HG03280 (cell line): ENCODE data around the gene TEAD3.

Experiments used
- ATAC-seq: cut with Tn5 transposase; IDR thresholded peaks from one replicate; pipeline ENCODE4 v1.9.1; 2021; ENCODE audit warnings: mild to moderate bottlenecking, moderate library complexity; ENCODE audit not compliant: unreplicated experiment

The TEAD3 gene

DNA sequence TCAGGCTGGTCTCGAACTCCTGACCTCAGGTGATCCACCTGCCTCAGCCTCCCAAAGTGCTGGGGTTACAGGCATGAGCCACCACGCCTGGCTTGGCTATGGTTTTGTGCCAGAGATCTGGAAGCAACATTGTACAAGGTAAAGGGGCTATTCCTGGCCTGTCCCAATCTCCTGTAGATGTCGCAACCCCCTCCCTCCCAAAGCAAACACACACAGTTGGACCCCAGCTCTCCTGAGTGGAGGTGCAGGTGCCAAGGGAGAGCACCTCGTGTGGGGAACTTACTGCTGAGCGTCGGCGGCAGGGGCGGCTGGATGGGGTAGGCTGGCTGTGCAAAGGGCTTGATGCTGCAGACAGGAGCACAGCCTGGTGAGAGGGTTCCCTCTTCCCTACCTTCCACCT lies 19.9 kb downstream of the TEAD3 start:
- ATAC-seq: no peak

DNA sequence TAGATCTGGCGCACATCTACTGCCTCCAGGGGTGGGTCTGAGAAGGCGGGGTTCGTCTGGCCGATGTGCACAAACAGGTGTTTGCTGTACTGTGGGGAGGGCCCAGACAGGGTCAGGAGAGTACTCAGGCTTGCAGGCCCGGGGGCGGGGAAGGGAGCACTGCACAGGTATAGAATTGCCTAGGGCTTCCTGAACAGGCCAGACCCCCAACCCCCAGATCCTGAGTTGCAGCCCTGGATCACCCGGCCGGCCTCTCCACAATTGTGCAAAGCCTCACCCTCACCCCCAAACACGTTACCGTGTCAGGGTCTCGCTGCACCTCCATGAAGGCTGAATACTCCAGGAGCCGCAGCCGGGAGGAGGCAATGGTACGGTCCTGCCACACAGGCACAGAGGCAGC lies 20.9 kb downstream of the TEAD3 start:
- no peak for ATAC-seq

DNA sequence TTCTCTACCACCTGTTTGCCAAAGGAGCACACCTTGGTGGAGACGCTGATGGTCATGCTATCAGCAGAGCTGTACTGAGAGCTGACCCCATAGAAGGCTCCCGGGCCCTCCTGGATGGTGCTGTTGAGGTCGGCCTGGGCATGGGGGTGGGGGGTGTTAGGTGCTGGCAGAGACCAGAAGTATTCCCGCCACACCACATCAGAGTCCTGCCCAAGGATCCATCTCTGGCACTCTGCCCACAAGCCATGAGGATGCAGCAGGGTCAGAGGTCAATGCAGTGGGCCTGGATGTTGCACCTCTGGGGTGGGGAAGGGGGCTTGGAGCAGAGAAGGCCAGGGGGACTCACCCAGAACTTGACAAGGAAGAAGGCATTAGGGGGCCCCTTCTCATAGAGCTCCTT lies 21.3 kb downstream of the TEAD3 start:
- ATAC-seq: no peak

DNA sequence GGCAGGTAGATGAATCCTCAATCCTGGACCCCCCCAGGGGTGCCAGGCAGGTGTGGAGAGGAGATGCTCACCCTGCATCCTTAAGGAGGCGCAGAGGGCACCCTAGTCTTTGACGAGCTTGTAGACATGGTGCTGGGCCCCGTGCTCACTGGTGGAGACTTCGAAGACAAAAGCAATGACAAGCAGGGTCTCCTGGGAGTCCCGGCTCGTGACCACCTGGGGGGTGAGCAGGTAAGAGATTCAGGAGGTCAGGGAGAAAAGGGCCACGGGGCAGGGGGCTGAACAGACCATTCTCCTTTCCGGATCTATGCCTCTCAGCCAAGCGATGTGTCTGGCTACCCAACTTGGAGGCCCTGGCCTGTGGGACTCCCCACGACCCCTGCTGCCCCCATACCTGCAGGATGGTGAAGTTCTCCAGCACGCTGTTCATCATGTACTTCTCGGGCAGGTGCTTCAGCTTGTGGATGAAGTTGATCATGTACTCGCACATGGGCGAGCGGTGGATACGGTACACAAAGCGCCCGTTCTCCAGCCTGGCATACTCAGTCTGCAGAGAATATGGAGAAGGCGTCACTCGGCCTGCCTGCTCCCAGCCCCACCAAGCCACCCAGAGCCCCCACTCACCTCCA lies 21.8 kb downstream of the TEAD3 start:
- ATAC-seq: no peak

DNA sequence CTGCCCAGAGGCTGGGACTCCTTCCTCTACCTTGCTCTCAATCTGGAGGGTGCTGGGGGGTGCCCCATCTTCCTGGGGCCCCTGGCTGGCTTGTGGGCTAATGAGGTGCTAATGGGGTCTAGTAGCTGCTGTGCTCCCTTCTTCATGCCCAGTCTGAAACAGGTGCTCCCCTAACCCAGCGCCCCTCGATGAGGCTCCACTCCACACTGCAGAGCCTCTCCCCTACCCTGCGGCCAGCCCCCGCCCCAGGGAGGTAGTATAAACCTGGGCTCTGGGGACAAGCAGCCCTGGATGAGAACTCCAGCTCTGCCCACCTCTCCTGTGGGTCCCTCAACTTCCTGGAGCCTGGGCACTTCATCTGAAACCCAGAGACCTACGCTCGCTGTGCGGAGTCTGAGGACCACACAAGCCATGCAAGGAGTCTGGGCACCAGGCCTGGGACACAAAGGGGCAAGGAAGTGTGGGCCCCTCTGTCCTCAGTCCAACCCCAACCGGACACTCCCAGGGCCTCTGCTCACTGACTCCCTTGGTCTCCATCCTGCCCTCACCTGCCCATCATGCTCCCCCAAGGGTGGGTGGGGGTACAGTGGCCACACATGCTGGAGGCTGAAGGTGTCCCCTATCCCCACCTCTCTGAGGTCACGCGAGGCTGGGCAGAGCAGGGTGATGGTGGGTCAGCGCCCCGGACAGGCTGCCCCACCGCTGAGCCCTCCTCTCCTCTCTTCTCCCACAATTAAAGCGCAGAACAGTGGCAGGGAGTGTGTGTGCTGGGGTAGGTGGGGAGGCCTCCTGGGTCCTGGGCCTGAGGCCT lies 22.5 kb downstream of the TEAD3 start:
- no peak for ATAC-seq

DNA sequence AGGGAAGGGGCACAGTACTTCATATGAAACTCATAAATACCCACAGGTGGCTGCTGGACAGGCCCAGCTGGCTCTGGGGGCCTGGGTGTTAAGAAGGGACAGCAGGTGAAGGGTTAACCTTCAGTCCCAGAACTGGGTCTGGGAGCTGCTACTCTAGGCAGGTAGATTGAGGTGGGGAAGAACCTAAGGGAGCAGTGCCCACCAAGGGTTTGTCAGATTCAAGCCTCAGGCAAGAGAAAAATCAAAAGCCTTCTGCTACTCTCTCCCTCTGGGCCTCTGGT lies 23.1 kb downstream of the TEAD3 start:
- ATAC-seq: no peak

DNA sequence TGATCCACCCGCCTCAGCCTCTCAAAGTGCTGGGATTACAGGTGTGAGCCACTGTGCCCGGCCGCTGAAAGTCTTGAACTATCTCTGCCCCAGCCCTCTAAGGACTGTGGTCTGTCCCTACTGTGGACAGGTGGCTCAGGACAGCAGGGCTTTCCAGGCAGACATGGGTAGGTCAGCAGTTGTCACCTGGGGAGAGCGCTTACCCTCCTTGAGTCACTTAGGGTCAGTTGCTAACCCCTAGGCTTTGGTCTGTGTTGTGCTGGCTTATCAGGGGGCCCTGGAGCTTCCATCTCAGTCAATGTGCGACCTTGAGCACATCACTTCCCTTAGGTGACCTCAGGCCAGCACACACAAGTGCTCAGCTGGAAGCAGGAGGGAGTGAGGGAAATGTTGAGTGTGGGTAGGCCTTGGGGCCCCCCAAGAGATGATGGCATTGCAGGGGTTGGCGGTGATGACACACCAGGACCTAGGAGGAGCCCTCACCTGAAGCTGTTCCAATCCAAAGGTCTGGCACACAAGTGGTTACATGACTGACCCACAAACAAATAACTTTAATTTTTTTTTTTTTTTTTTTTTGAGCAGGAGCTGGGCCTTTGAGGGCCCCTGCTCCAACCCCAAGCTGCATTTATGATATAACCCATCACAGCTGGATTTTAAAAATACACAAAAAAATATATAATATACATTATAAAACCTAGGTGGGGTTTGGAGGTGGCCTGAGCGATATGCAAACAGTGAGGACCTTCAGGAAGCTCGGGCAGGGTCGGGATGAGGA lies 23.6 kb downstream of the TEAD3 start:
- no peak for ATAC-seq

DNA sequence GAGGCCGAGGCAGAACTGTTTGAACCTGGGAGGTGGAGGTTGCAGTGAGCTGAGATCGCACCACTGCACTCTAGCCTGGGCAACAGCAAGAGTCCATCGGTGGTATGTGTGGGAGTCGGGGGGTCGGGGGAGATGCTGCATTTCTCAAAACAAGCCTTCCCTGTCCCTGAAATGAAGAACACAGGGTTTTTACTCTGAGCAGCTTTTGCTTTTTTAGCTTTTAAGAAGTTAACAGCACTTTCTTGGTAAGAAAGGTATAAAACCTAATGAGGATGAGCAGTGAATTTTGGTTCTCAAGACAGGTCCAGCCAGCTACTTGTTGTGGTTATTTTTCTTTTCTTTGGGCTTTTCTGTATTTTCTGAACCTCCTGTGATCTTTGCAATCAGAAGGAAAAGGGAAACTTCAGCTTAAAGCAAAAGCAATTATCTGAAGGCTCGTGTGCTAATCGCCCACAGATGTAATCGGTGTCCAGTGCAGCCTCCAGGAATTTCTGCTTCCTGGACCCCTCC lies 25.0 kb downstream of the TEAD3 start:
- no peak for ATAC-seq

DNA sequence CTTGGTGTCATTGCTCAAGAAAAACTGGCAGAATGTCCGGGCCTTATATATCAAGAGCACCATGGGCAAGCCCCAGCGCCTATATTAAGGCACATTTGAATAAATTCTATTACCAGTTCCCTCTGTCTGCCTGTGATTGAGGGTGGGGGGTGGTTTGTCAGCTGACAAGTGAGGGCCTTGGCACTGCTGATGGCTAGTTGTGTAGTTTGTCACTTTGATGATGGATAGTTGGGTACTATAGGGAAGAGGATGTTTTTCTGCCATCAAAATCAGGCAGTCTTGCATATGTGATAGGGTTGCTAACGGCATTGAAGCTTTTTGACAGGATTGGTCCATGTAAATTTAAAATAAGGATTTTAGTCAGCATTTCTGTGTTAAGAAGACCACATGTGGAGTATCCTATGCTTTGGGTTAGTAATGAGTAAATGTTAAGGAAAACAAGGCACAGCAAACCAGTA lies 26.2 kb downstream of the TEAD3 start:
- no peak for ATAC-seq

DNA sequence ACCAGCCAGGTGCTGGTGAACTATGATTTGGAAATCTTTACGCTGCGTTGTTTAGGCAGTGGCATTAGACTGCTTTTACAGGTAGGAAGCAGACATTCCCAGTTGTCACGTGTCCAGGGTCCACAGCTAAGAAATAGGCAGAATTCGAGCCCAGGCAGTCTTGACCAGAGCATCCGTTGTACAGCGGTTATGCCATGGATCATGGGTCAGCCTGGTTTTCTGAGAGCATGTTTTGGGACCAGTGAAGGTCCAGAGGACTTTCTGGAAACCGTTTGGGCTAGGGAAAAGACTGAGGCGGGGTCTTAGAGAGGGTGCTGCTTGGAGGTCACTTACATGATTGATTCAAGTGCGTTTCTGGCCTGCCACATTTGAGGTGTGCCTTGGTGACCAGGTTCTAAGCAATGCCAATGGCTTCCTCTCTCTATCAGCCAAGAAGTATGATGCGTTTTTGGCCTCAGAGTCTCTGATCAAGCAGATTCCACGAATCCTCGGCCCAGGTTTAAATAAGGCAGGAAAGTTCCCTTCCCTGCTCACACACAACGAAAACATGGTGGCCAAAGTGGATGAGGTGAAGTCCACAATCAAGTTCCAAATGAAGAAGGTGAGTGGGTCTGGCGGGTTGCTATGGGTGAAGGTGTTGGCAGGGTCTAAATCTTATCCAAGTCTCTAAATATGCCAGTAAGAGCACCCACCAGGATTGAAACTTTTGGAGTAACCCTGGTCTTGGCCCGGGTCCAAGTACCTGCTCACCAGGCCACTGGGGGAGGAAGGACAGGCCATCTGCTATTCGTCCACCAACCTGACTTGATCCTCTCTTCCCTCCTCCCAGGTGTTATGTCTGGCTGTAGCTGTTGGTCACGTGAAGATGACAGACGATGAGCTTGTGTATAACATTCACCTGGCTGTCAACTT lies 26.9 kb downstream of the TEAD3 start:
- no peak for ATAC-seq

DNA sequence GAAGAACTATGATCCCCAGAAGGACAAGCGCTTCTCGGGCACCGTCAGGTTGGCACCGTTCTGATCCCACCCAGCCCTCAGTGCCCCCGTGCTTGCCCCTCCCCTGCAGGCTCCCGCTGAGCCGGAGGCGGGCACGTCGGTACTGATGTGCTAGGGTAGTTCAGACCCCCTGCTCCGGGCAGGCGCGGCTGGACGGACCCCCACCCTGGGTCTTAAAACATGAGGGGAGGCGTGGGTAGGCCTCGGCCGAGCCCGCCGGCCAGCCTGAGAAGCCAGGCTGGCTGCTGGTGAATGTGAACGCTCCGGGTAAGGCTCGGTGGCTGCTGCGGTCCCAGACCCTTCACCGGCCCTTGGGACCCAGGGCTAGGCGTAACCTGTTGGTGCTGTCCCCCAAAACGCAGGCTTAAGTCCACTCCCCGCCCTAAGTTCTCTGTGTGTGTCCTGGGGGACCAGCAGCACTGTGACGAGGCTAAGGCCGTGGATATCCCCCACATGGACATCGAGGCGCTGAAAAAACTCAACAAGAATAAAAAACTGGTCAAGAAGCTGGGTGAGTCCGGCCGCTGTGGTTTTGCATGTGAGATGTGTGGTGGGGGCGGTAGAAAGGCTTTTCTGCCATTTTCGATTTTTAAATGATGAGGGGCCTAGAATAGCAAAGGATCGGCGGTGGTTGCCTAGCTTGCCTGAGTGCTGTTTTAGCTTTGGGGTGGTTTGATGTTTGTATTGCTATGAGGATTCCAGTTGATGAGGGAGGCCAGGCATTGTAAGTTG lies 27.7 kb downstream of the TEAD3 start:
- ATAC-seq: peak; percentile 3

DNA sequence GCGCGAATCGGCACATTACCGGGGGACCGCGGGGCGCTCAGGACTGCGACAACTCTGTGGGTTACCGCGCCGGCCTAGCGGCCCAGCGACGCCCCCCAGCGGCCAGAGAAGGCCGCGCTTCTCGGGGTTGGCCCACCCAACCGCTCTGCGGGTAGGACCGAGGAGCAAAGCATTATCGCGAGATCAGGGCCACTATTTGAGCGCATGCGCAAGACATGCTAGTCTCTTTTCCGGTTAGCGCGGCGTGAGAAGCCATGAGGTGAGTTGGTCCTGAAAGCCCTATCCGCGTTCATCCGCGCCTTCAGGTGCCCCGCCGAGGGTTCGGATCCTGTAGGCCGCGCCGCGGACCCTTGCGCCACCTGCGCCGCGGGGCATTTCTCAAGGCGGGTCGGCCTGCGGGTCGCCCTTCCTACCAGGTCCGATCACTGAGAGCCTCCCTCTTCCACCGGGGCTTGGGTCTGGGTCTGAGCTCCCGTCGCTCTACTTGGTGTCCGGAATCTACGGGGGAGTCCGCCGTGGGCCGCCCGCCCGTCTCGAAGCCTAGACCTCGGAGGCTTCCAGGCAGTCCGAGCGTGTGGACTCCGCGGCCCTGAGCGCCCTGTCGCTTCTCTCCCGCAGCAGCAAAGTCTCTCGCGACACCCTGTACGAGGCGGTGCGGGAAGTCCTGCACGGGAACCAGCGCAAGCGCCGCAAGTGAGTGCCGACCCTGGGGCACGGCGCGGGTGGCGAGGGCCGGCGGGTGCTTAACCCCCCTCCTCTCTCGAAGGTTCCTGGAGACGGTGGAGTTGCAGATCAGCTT lies 28.5 kb downstream of the TEAD3 start, which contains the start of gene RPL10A:
Gene RPL10A, plus strand, starts transcription at position 221 of the 799 bp plus-strand sequence. Its CDS starts 34 bp downstream, at position 255.
- ATAC-seq: peak; percentile 88

DNA sequence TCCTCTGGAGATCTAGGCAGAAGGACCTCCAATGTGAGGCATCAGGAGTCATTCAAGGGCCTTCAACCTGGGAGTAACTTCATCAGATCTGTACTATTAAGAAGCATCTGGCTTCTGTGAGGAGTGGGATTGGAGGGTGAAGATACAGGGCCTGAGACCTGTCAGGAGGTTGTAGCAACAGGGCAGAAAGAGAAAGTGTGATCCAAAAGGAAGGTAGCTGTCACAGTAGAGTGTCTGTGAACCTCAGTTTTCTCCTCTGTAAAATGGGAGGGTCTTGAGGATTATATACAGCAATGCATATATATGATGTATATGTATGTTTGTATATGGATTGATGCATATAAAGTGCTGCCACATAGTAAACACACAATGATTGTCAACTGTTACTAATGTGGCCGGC lies 31.2 kb downstream of the TEAD3 start:
- ATAC-seq: no peak

DNA sequence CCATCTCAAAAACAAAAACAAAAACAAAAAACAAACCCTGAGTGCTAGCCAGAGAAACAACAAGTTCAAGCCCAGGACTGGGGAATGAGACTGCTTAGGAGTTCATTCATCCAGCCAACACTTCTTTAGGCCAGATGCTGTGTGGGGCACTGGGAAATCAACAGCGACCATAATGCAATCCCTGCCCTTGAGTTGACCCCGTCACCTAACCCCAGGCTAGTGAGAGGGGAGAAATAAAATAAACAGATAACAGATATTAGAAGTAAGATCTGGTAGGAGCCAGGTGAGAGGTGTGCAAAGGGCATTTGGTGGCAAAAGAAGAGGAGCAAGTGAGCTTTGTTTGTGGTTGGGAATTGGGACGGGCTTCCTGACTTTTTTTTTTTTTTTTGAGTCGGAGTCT lies 33.6 kb downstream of the TEAD3 start:
- ATAC-seq: no peak

DNA sequence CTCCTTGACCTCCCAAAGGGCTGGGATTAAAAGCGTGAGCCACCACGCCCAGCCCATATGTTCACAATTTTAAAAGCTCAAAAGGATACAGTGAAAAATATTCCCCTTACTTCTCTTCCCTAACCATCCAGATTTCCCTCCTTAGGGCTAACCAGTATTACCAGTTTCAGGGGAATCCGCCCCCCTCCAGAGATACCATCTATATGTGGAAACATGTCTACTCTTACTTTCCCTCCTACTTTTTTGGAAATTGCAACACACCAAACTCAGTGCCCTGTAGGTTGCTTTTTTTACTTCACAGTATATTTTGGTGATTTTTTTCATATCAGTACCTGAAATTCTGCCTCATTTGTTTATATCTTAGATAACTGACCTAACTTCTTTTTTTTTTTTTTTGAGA lies 35.6 kb downstream of the TEAD3 start:
- no peak for ATAC-seq

DNA sequence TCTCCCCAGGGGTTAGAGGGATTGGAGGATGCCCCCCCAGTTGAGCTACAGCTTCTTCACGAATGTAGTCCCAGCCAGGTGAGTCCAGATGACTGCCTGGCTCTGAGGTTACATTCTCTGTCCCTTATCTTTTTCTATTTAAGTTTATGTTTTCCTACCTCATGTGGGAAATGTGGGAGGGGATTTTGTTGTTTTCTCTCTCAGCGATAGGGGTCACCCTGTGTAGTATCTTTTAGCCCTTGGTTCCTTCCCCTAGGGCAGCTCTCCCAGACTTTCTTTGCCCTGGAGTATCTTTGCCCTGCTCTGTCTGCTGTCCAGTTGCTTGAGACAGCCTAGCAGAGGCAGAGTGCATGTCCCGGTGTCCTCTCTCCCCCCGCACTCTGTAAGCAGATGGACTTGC lies 39.0 kb downstream of the TEAD3 start:
- no peak for ATAC-seq

DNA sequence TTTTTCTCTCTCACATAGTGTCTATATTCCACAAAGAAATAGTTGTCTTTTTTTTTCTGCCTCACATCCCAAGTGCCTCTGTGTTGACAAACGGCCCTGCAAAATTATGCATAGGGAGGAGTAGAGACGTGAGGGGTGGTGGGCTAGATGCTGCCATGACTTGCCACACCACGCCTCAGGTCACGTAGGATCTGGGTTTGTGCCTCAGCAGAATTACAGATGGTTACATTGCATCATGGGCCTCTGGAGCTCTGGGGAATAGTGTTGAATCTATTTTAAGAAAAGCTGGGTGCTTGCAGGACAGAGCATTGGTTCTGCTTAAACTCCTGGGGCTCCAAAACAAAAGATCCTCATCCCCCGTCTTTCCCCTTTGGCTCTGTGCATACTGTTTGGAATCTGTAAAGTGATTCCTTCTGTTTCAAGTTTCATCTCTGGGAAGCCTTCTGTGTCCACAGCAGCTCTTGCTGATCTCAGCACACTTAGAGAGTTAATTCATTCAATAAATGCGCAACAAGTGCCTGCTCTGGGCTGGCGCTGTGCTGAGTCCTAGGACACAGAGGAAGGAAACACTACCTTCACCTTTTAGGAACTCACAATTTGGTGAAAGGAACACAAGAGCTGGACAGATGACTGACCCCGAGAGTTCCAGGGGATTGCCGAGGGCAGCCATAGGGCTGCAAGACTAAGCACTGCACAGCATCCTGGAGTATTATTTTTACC lies 42.3 kb downstream of the TEAD3 start:
- ATAC-seq: no peak

DNA sequence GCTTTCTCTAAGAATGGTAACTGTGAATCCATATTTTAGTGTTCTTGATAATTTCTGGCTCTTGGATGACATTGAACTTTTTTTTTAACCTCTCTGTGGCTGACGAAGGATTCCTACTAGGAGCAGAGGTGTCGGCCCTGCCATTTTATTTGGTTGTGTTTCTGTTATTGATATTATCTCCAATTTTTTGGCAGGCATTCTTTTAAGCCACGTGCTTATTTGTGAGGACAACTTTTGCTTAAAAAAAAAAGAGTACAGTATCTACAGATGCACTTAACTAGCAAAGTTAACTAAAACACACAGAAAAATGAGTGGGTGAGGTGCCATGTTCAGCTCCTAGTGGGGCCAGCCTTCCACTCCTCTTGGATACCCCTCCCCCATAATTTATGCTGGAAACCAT lies 43.6 kb downstream of the TEAD3 start:
- no peak for ATAC-seq
